HG03095 (cell line): ENCODE measurements around the gene STXBP3.
A peak's percentile ranks its signal among the peaks of the same experiment; 100 is the strongest.
"Not testable (repeated sequence)": the region's sequence is repeated elsewhere in the genome, so short reads cannot be mapped to it uniquely, and the experiment has no call there.

ENCODE experiments used
- ATAC-seq: cut with Tn5 transposase; IDR thresholded peaks from one replicate; pipeline ENCODE4 v1.9.1; 2021; ENCODE audit warnings: moderate library complexity; ENCODE audit not compliant: unreplicated experiment

The STXBP3 gene

GRCh38 chr1:108729481-108729880 is 17.0 kb upstream of the STXBP3 start:
- ATAC-seq = no peak

DNA sequence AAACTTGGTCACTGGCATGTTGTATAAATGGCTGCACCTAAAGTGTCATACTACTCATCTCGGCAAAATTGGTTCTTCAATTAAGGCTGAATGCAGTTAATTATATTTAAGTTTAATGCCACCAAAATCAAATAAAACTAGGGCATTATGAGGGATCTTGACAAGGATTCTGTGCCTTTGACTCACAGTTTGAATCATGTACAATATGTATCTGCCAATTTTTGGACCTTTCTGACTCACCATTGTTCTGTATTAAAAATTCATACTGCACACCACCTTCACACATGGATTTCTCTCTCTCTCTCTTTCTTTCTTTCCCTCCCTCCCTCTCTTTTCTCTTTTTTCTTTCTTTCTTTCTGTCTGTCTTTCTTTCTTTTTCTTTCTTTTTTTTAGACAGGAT is 14.1 kb upstream of the STXBP3 start:
- ATAC-seq = no peak

GRCh38 chr1:108734171-108734865 is 12.2 kb upstream of the STXBP3 start:
- ATAC-seq = no peak

DNA sequence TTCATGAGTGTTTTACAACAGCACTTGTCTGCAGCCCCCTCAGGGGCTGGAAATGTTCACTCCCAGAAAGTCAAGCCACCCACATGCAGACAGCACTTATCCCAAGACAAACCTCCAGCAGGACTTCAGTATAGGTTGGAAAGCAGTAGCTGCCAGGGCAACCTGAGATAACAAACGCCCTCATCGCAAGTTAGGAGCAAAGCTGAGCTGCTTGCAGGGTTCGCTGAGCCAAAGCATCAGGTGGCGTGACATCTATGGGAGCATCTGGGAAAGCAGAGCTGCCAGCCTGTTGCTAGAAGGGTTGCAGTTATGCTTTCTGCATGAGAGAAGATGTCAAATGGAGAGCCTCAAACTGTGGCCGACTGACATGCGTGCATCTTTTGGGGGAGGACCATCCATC is 4.2 kb upstream of the STXBP3 start:
- ATAC-seq = no peak

DNA sequence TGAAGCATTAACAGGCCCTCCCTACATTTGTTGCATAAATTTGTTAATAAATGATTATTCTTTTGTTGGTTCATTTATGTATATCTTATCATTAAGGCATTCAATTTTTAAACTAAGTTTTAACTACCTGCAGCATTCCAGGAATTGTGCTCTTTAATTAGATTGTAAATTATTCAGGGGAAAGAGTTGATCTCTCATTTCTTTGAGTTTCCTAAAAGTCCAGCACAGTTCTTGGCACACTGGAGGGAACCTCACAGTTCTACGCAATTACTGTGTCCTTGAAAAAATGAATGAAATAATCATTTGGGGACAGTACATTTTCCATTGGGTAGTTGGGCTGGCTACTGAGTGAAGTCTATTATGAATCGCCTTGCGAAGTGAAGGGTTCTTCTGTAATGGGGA is 493 bp upstream of the STXBP3 start:
- ATAC-seq = no peak

- ATAC-seq = peak; percentile 28
Observed at GRCh38 chr1:108747171-108747850, 837 bp downstream of the STXBP3 start.

DNA sequence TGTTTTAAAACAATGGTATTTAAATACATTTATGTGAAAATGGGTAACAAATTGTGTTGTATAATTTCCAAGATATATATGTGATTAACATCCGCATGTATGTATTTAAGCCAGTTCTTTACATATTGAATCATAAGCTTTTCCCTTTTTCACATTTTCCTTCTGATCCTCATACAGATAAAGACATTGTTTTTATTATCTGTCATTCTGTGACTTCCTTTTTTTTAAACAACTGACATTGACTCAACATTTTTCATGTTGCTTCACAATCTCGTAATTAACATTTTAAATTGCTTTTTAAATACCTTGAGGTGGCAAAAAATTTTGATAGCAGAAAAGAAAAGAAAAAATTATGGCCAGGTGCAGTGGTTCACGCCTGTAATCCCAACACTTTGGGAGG is 1.4 kb downstream of the STXBP3 start:
- ATAC-seq = no peak

GRCh38 chr1:108749081-108749480 is 2.6 kb downstream of the STXBP3 start:
- no peak for ATAC-seq

- no peak for ATAC-seq
Observed at GRCh38 chr1:108750476-108751181, 4.2 kb downstream of the STXBP3 start.

GRCh38 chr1:108753363-108753762 is 6.9 kb downstream of the STXBP3 start:
- no peak for ATAC-seq

GRCh38 chr1:108758796-108759195 is 12.3 kb downstream of the STXBP3 start:
- no peak for ATAC-seq

- no peak for ATAC-seq
Observed at GRCh38 chr1:108767115-108767514, 20.6 kb downstream of the STXBP3 start.

GRCh38 chr1:108767708-108768107 is 21.2 kb downstream of the STXBP3 start:
- no peak for ATAC-seq

GRCh38 chr1:108777839-108778238 is 31.4 kb downstream of the STXBP3 start:
- ATAC-seq = no peak

DNA sequence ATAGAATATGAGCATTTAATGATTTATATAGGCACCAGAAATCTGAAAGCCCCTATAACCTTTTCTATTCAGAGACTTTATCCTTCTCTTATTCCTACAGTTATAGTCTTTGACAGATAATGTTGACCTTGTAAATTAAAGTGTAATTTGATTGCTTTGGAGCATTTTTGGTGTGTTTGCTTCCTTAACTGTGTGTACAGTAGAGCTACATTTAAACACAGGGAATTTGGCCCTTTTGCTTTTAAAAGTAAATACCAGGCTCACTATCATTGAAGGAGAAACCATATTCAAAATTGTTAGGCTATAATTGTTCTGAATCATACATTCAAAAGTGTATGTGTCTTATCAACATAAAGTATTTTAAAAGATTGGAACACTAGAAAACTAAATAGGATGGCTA is 33.0 kb downstream of the STXBP3 start:
- no peak for ATAC-seq

GRCh38 chr1:108780937-108781574 is 34.6 kb downstream of the STXBP3 start:
- no peak for ATAC-seq

GRCh38 chr1:108781575-108781944 is 35.1 kb downstream of the STXBP3 start:
- ATAC-seq = not testable (repeated sequence)

DNA sequence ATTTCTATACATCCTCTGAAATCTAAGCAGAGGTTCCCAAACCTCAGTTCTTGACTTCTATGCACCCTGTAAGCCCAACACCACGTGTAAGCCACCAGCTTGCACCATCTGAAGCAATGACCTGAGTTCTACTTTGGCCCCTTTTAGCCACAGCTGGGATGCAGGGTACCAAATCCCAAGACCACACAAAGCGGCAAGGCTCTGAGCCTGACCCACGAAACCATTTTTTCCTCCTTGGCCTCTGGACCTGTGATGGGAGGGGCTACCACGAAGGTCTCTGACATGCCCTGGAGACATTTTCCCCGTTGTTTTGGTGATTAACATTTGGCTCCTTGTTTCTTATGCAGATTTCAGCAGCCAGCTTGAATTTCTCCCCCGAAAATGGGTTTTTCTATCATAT is 38.8 kb downstream of the STXBP3 start:
- ATAC-seq = no peak

GRCh38 chr1:108785880-108786279 is 39.4 kb downstream of the STXBP3 start:
- ATAC-seq = no peak

- ATAC-seq = no peak
Observed at GRCh38 chr1:108791790-108792189, 45.3 kb downstream of the STXBP3 start.

GRCh38 chr1:108792420-108792819 is 45.9 kb downstream of the STXBP3 start:
- ATAC-seq = no peak

DNA sequence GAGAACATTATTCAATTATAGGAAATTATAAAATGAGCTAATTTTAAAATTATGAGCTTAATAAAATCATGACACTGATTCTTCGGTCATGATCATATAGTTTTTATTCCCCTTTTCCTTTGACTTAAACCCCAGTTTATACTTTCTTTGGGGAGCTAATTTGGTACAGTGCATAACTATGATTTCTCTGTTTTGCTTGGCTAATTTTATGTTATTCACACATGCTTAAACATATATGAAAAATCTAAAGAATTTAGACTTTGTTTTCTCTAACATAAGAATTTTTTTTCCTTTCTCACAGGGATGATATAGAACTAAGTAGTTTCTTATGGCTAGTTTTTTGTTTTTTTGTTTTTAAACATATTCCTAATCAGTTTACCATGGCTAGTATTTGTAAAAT is 52.5 kb downstream of the STXBP3 start:
- no peak for ATAC-seq
